Measurements from ENCODE around the gene ASCC2. TPM values are rescaled to one million over a fixed set of nuclear protein-coding genes. Genes with fewer than 3 reads are reported as not detected.

Gene ASCC2, protein sequence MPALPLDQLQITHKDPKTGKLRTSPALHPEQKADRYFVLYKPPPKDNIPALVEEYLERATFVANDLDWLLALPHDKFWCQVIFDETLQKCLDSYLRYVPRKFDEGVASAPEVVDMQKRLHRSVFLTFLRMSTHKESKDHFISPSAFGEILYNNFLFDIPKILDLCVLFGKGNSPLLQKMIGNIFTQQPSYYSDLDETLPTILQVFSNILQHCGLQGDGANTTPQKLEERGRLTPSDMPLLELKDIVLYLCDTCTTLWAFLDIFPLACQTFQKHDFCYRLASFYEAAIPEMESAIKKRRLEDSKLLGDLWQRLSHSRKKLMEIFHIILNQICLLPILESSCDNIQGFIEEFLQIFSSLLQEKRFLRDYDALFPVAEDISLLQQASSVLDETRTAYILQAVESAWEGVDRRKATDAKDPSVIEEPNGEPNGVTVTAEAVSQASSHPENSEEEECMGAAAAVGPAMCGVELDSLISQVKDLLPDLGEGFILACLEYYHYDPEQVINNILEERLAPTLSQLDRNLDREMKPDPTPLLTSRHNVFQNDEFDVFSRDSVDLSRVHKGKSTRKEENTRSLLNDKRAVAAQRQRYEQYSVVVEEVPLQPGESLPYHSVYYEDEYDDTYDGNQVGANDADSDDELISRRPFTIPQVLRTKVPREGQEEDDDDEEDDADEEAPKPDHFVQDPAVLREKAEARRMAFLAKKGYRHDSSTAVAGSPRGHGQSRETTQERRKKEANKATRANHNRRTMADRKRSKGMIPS
- total RNA-seq: 10 to 100 TPM; 19.6 to 35.8 (median 28.5) TPM

DNA sequence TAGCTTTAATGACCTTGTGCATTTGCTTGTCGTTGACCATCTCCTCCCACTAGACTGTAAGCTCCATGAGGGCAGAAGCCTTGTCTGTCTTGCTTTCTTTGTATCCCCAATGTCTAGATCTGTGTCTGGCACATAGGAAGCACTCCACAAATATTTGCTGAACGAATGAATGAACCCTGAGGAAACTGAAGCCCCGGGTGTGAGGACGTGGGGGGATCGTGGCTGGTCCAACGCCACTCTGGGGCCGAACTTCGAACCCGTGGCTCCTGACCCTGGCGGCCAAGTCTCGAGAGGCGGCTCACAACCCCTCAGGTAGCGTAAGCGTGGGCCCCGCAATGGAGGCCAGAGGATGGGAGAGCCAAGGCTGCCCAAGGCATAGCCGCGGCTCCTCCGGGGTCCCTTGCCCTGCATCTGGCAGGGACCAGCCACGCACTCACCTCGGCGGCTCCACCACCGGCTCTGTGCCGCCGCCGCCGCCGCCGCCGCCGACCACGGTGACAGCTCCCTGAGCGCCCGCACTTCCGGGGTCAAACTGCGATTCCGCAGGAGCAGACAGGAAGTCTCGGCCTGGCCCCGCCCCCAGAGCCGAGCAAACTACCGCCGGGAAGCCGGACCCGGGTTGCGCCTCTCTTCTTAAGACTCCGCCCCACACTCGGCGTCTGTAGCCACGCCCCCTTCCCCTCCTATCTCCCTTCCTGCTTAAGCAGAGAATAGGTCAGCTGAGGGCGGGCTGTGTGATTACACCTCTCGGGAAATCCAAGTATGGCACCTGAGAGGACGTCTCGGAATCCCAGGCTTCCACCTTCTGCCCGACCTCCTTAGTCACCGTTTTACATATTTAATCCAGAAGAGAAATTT lies at the start of gene ASCC2:
Gene ASCC2 (minus strand): TSS at position 534 of the 858 bp plus-strand sequence. CDS start 5,949 bp downstream, outside the sequence.
- 0% methylated on average over 9 of the region's 54 CpGs for WGBS, 2 donors (ENCODE audit: low coverage in 1 of 2)

DNA sequence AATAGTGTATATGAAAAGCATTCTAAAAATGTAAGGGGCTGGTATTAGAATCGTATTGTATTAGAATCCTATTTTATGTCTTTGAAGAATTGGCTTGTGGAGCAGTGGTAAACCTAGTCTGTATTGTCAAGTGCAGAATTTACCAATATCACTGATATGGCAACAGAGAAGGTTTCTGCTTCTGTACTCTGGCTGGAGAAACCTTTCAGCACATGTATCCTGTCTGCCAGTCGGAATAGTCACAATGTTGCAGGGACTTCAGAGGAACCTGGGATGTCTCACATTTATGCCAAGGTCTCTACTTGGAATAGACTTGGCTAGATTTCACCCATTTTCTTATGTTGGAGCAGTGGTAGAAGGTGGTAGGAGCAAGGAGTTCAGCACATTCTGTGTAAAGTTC lies 49.3 kb upstream of the ASCC2 start:
- Histone ChIP-seq H3K4me1 (peaks cover 5 to 57% (median 27%) of the 10 kb centered on the region in 3 donors), H3K27me3 (no peaks in the 10 kb centered on the region), H3K4me3 (no peak overlapping the region), H3K36me3 (no peaks in the 10 kb centered on the region), H3K9me3 (no peaks in the 10 kb centered on the region), H3K27ac (no peak overlapping the region)
- 42 to 64% methylated on average over 1 to 2 of the region's 2 CpGs for WGBS, 2 donors (ENCODE audit: low coverage in 1 of 2)
- TF ChIP-seq EP300 (IDR thresholded peaks at IDR 0.05): no peak
- no peak for TF ChIP-seq POLR2A (IDR thresholded peaks at IDR 0.05)
- no peak for TF ChIP-seq POLR2AphosphoS5 (IDR thresholded peaks at IDR 0.05)
- TF ChIP-seq, protein P1, sequence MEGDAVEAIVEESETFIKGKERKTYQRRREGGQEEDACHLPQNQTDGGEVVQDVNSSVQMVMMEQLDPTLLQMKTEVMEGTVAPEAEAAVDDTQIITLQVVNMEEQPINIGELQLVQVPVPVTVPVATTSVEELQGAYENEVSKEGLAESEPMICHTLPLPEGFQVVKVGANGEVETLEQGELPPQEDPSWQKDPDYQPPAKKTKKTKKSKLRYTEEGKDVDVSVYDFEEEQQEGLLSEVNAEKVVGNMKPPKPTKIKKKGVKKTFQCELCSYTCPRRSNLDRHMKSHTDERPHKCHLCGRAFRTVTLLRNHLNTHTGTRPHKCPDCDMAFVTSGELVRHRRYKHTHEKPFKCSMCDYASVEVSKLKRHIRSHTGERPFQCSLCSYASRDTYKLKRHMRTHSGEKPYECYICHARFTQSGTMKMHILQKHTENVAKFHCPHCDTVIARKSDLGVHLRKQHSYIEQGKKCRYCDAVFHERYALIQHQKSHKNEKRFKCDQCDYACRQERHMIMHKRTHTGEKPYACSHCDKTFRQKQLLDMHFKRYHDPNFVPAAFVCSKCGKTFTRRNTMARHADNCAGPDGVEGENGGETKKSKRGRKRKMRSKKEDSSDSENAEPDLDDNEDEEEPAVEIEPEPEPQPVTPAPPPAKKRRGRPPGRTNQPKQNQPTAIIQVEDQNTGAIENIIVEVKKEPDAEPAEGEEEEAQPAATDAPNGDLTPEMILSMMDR (IDR thresholded peaks at IDR 0.05): no peak
- no peak for ATAC-seq

More for the DNA sequence above, at the start of gene ASCC2:
- Histone ChIP-seq H3K9me3 (no peaks in the 10 kb centered on the region), H3K4me1 (peaks cover 0 to 29% (median 5%) of the 10 kb centered on the region in 3 donors), H3K4me3 (peak within 1 kb of the TSS; percentile 67 to 97), H3K36me3 (peaks cover 0 to 11% of the 10 kb centered on the region in 2 donors), H3K27ac (peak within 1 kb of the TSS; percentile 54 to 83 (median 76)), H3K27me3 (no peaks in the 10 kb centered on the region)
- peak; percentile 97 for ATAC-seq
- TF ChIP-seq POLR2A (IDR thresholded peaks at IDR 0.05): peak; percentile 67 to 73
- TF ChIP-seq, protein P1 (IDR thresholded peaks at IDR 0.05): peak in 2 of 4 experiments; percentile 22 to 32
- TF ChIP-seq POLR2AphosphoS5 (IDR thresholded peaks at IDR 0.05): peak; percentile 77
- TF ChIP-seq EP300 (IDR thresholded peaks at IDR 0.05): no peak

DNA sequence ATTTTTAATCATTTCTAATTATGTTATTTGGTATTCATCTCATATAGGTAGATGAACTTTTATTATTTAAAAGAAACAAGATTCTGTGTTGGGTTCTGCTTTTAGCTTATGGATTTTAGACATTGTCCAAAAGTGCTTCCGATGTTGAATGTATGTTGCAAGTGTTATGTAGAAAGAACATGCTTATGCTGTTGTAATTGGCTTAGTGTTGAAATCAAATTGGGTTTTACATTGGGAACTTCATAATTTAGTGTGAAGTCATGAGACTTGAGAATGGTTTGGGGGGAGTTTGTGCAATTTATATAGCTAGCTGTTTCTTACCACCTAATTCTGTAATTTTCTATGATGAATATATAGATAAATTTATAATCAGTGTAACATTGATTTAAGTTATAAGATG lies 48.5 kb upstream of the ASCC2 start:
- H3K4me1 ChIP-seq: peaks cover 5 to 49% (median 27%) of the 10 kb centered on the region in 3 donors
- no peak overlapping the region for H3K4me3 ChIP-seq

DNA sequence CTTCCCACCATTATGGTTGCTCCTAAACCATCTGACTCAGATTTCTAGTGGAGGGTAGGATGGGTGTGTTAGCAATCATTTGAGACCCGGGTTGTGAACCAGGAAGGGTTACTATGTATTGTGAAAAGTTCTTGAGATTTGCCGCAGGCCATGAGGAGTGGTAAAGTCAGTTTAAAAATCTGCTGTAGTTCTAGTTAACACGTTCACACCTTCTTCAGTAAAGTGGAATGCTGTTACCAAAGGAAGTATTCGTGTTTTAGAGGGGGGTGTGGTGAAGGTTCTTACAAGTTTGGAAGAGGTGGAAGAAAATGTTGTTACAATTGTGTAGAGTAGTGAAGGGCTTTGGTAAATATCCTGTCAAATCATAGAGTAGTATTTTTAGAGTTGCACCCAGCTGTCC lies 47.5 kb upstream of the ASCC2 start:
- H3K4me3 ChIP-seq: no peak overlapping the region
- no peak for TF ChIP-seq EP300 (IDR thresholded peaks at IDR 0.05)
- TF ChIP-seq, protein P1 (IDR thresholded peaks at IDR 0.05): no peak
- no peak for TF ChIP-seq POLR2AphosphoS5 (IDR thresholded peaks at IDR 0.05)
- TF ChIP-seq POLR2A (IDR thresholded peaks at IDR 0.05): no peak
- H3K9me3 ChIP-seq: no peaks in the 10 kb centered on the region
- WGBS, 2 donors (ENCODE audit: low coverage in 1 of 2): 36 to 66% methylated on average over 4 of the region's 4 CpGs
- H3K27ac ChIP-seq: no peak overlapping the region
- ATAC-seq: no peak
- peaks cover 5 to 48% (median 27%) of the 10 kb centered on the region in 3 donors for H3K4me1 ChIP-seq
- no peaks in the 10 kb centered on the region for H3K36me3 ChIP-seq
- no peaks in the 10 kb centered on the region for H3K27me3 ChIP-seq

More for the DNA sequence above, 48.5 kb upstream of the ASCC2 start:
- H3K36me3 ChIP-seq: no peaks in the 10 kb centered on the region
- no peaks in the 10 kb centered on the region for H3K27me3 ChIP-seq
- no peaks in the 10 kb centered on the region for H3K9me3 ChIP-seq
- no peak overlapping the region for H3K27ac ChIP-seq
- TF ChIP-seq EP300 (IDR thresholded peaks at IDR 0.05) (no peak), POLR2A (IDR thresholded peaks at IDR 0.05) (no peak), POLR2AphosphoS5 (IDR thresholded peaks at IDR 0.05) (no peak)
- TF ChIP-seq, protein P1 (IDR thresholded peaks at IDR 0.05): no peak
- WGBS, 2 donors (ENCODE audit: low coverage in 1 of 2): 84 to 100% methylated on average over 1 of the region's 1 CpG
- ATAC-seq: no peak
